Cerebellar cortex (tissue), 1 donor: Measurements from ENCODE around the gene SHD.

ENCODE experiments used
- DNase-seq: peaks from one replicate; pipeline ENCODE4 v3.0.0-alpha.2; 2015; ENCODE audit warnings: low spot score

SHD gene

DNA sequence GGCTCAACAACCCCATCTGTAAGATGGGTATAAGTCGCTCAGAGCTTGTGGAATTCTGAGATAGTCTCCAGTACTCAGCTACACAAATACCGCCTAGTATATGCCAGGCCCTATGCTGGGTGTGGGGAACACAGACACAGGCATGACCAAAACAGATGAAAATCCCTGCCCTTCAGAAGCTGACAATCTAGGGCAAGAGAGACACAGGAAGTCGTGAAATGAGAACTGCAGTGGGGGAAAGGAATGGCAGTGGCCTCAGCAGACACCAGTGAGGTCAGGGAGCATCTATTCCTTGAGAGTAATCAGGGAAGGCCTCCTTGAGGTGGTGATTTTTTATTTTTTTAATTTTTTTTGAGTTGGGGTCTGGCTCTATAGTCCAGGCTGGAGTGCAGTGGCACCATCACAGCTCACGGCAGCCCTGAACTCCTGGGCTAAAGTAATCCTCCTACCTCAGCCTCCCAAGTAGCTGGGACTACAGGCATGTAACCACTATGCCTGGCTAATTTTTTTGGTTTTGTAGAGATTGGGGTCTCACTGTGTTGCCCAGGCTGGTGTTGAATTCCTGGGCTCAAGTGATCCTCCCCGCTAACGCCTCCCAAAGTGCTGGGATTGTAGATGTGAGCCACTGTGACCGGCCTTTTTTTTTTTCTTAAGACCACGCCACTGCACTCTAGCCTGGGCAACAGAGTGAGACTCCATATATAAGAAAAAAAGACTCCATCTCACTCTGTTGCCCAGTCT is 19.9 kb downstream of the SHD start:
- DNase-seq, result no peak

GRCh38 chr19:4300589-4300988 is 21.5 kb downstream of the SHD start:
- DNase-seq, result no peak

- no peak for DNase-seq
Observed at GRCh38 chr19:4301590-4302242, 22.6 kb downstream of the SHD start.

- DNase-seq, result no peak
Observed at GRCh38 chr19:4302243-4302640, 23.2 kb downstream of the SHD start, which contains the start of gene TMIGD2. Gene TMIGD2, minus strand, starts transcription at chr19:4302389. Its CDS starts 4 bp downstream, at chr19:4302385.

DNA sequence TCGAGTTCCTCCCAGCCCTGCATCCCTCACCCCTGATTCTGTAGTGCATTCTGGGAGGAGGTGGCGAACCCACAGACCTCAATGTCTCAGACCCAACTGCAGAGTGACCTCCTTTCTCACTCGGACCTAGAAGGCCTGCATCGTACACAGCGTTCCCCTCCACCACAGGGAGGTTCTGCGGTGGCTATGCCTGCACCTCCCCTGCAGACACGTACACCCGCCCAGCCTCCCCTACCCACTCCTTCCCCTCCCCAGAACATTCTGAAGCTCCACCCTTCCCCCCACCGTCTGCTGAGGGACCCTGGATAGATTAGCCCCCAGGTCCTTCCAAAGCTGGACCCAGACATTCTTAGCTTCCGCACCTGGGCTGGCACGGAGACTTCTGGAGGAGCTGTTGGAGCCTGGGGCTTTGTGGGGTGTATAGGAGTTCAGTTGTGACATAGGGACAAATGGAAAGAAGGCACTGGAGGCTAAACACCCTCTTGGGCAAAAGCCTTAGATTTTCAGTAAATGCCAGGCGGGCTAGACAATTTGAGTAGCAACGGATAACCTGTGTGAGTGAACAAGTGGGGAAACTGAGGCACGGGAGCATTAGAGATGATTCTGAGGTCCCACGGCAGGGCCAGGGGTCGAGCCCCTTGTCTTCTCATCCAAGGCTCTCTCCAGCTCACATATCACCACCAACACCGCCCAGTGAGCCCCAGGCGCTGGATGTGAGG is 24.9 kb downstream of the SHD start:
- DNase-seq, result no peak

GRCh38 chr19:4304538-4305256 is 25.6 kb downstream of the SHD start, which contains the start of gene FSD1:
Gene FSD1, plus strand, starts transcription at chr19:4304598. Its CDS starts 149 bp downstream, at chr19:4304747.
- DNase-seq, result peak; percentile 56

GRCh38 chr19:4305257-4305612 is 26.2 kb downstream of the SHD start:
- DNase-seq, result no peak

GRCh38 chr19:4305659-4306058 is 26.6 kb downstream of the SHD start:
- DNase-seq, result no peak

DNA sequence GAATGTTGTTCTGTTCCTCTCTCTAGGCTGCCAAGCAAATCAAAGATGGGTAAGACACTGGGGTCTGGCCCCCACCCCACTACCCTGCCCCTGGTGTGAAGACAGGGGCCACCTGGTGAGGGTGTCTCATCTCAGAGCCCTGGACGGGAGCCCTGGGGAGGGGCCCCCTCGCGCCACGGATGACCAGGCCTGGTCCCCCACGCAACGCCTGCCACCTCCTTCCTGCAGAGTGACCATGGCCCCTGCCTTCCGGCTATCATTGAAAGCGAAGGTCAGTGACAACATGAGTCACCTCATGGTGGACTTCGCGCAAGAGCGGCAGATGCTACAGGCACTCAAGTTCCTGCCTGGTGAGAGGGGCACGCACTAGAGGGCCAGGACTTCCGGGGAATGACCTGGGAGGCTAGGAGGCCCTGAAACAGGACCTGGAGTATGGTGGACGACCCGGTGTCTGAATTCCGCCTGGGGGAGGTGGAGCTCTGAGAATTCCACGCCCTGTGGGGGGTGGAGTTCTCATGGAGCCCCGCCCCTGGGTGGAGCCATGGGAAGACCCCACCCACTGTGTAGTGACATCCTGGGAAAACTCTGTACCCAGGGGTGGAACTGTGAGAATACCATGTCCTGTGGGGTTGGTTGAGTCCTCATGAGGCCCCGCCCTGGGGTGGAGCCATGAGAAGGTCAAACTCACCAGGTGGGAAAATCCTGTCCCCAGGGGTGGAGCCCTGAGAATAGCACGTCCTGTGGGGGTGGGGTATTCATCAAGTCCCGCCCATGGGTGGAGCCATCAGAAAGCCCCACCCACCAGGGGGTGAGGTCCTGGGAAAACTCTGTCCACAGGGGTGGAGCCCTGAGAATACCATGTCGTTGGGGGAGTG is 31.4 kb downstream of the SHD start:
- peak; percentile 16 for DNase-seq

GRCh38 chr19:4313847-4314490 is 34.9 kb downstream of the SHD start:
- no peak for DNase-seq

DNA sequence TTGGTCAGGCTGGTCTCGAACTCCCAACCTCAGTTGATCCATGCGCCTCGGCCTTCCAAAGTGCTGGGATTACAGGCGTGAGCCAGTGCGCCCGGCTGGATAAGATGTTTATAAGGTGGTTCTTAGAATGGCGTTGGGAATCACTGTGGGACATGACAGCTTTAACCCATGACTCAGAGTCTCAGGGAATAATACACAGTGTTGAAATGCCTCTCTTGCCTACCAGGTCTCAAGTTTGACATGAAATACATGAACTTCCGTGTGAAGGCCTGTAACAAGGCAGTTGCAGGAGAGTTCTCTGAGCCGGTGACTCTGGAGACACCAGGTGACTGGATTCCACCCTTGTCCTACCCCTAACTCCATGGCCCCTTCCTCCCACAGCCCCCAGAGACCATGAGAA is 37.9 kb downstream of the SHD start:
- no peak for DNase-seq

GRCh38 chr19:4318460-4318859 is 39.4 kb downstream of the SHD start:
- no peak for DNase-seq

DNA sequence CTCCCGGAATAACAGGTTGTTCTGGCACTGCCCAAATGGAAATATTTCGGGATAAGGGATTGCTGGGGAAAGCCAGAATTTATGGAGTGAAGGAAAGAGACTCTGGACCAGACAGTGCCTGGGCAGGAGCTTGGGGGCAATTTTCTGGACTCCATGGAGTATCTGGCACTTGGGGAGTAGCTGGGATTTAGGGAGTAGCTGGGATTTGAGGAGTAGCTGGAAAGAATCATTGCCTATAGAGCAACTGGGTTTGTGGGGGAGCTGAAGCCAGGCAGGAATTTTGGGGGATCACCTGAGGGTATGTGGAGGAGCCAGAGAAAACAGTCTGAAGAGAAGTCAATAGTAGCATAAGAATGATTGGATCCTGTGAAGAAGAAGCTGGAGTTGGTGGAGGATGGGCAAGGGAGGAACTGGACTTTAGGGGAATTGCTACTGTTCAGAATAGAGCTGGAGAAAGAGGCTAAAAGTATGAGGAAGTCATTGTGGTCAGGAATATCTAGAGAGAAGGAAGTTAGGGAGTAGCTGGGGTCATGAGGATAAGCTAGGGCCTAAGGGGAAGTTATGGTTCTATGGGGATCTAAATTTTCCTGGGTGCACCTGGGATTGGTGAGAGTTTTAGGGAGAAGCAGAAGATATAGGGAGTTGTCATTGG is 40.1 kb downstream of the SHD start:
- no peak for DNase-seq

- no peak for DNase-seq
Observed at GRCh38 chr19:4320419-4320818, 41.4 kb downstream of the SHD start.

DNA sequence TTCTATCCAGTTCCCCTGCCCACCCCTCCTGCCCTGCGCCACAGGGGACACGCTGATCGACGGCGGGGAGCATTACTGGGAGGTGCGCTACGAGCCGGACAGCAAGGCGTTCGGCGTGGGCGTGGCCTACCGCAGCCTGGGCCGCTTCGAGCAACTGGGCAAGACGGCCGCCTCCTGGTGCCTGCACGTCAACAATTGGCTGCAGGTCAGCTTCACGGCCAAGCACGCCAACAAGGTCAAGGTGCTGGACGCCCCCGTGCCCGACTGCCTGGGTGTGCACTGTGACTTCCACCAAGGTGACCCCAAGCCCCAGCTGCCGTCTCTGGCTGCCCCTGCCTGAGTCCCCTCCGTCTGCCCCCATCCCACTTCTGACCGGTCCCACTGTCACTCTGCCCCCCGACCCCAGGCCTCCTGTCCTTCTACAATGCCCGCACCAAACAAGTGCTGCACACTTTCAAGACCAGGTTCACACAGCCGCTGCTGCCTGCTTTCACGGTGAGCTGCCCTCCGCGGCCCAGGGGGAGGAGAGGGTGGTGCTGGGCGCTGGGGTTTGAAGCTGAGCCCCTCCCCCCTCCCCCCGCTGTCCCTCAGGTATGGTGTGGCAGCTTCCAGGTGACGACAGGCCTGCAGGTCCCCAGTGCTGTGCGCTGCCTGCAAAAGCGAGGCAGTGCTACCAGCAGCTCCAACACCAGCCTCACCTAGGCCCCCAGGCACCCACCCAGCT is 44.0 kb downstream of the SHD start:
- no peak for DNase-seq

DNA sequence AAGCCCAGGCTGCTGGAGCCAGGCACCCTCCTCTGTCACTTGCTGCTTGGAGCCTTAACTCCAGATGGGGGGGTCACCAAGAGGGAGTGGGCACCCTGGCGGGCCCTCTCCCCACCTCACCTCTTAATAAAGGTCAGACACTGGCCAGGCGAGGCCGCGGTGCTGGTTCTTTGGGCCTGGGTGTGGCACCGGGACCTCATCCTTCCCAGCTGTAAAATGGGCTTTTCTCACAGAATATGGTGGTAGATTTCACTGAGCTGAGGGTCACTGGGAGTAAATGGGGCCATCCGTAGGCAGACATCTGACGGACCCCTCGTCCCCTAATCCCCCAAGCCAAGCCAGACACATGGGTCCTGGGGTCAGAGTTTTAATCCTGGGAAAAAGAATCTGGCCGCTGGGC is 44.6 kb downstream of the SHD start:
- DNase-seq, result no peak

- DNase-seq, result no peak
Observed at GRCh38 chr19:4324228-4324627, 45.2 kb downstream of the SHD start.

GRCh38 chr19:4326215-4326836 is 47.3 kb downstream of the SHD start:
- no peak for DNase-seq

- no peak for DNase-seq
Observed at GRCh38 chr19:4326837-4327251, 47.8 kb downstream of the SHD start.
